Measurements from ENCODE around the gene SMIM22. TPM values are rescaled to one million over a fixed set of nuclear protein-coding genes. Genes with fewer than 3 reads are reported as not detected.

Gene SMIM22
- total RNA-seq, 1 experiment from 2014 or later, result 3.3 TPM

GRCh38 chr16:4826980-4827379 lies 31.8 kb downstream of the SMIM22 start:
- POLR2A ChIA-PET, result no interaction called here
- no TSS peak for BruUV-seq (replicated peaks)
- Histone ChIP-seq H4K20me1 (ENCODE audit: insufficient read depth) (no peaks in the 10 kb centered on the region), H3K4me3 (replicated peaks in 1 of 2; ENCODE audit: low read depth in 1 of 2, low read length in 2 of 2) (no peak overlapping the region), H3K79me2 (ENCODE audit: insufficient read depth, low read length) (peaks cover 7% of the 10 kb centered on the region; the same call in 1 of the 2 replicates), H3K4me1 (ENCODE audit: control insufficient read depth in 1 of 2, insufficient read depth in 2 of 2, low read length in 2 of 2) (no peaks in the 10 kb centered on the region), H3K27ac (ENCODE audit: low read depth, low read length) (no peak overlapping the region), H3K4me2 (ENCODE audit: low read length) (no peak overlapping the region), H3K9me3 (ENCODE audit: control insufficient read depth in 1 of 2, insufficient read depth in 1 of 2, low read depth in 1 of 2, low read length in 2 of 2) (no peaks in the 10 kb centered on the region), H3K27me3 (ENCODE audit: insufficient read depth, low read length) (no peaks in the 10 kb centered on the region), H3K9me2 (ENCODE audit: insufficient read depth) (no peaks in the 10 kb centered on the region), H2AFZ (ENCODE audit: low read depth, low read length, poor library complexity, severe bottlenecking) (no peak overlapping the region), H3K9ac (ENCODE audit: low read length) (no peak overlapping the region), H3K36me3 (ENCODE audit: control insufficient read depth in 1 of 2, insufficient read depth in 2 of 2, low read length in 2 of 2) (peaks cover 54 to 65% of the 10 kb centered on the region in 2 experiments)
- ATAC-seq (no peak), DNase-seq (ENCODE audit: low read depth, low spot score) (no peak)
- RAD21 ChIA-PET (ENCODE audit: low non-redundant PET in 1 of 2, low total read pairs in 2 of 2, uncharacterized antibody in 2 of 2, unreplicated experiment in 2 of 2), result no interaction called here
- TF ChIP-seq SP1 (IDR thresholded peaks at IDR 0.05; ENCODE audit: low read depth), result no peak
- no peak for TF ChIP-seq FOSL1 (IDR thresholded peaks at IDR 0.05; ENCODE audit: low read depth)
- TF ChIP-seq ZBTB33 (IDR thresholded peaks at IDR 0.05; ENCODE audit: extremely low read depth, insufficient replicate concordance, low read length), result no peak
- TF ChIP-seq ZNF274 (IDR thresholded peaks at IDR 0.05; ENCODE audit: low read depth, low read length), result no peak
- no peak for TF ChIP-seq EGR1 (IDR thresholded peaks at IDR 0.05; ENCODE audit: low read depth)
- intact Hi-C loops (cut with micrococcal nuclease), result no loop called here
- CTCF ChIA-PET, result no interaction called here

GRCh38 chr16:4828567-4829321 lies 33.6 kb downstream of the SMIM22 start:
- BruUV-seq (replicated peaks), result no TSS peak
- DNase-seq (ENCODE audit: low read depth, low spot score) (no peak), ATAC-seq (no peak)
- no peak overlapping the region for H3K9ac ChIP-seq (ENCODE audit: low read length)
- H3K4me2 ChIP-seq (ENCODE audit: low read length), result no peak overlapping the region
- peaks cover 58 to 66% of the 10 kb centered on the region in 2 experiments for H3K36me3 ChIP-seq (ENCODE audit: control insufficient read depth in 1 of 2, insufficient read depth in 2 of 2, low read length in 2 of 2)
- H3K27me3 ChIP-seq (ENCODE audit: insufficient read depth, low read length), result no peaks in the 10 kb centered on the region
- intact Hi-C loops (cut with micrococcal nuclease), result no loop called here
- peaks cover 8% of the 10 kb centered on the region; the same call in 1 of the 2 replicates for H3K79me2 ChIP-seq (ENCODE audit: insufficient read depth, low read length)
- H3K9me2 ChIP-seq (ENCODE audit: insufficient read depth), result no peaks in the 10 kb centered on the region
- H3K4me1 ChIP-seq (ENCODE audit: control insufficient read depth in 1 of 2, insufficient read depth in 2 of 2, low read length in 2 of 2), result no peaks in the 10 kb centered on the region
- H2AFZ ChIP-seq (ENCODE audit: low read depth, low read length, poor library complexity, severe bottlenecking), result no peak overlapping the region
- no peaks in the 10 kb centered on the region for H3K9me3 ChIP-seq (ENCODE audit: control insufficient read depth in 1 of 2, insufficient read depth in 1 of 2, low read depth in 1 of 2, low read length in 2 of 2)
- no peak overlapping the region for H3K4me3 ChIP-seq (replicated peaks in 1 of 2; ENCODE audit: low read depth in 1 of 2, low read length in 2 of 2)
- ChIA-PET CTCF (no interaction called here), POLR2A (no interaction called here), RAD21 (ENCODE audit: low non-redundant PET in 1 of 2, low total read pairs in 2 of 2, uncharacterized antibody in 2 of 2, unreplicated experiment in 2 of 2) (no interaction called here)
- no peak overlapping the region for H3K27ac ChIP-seq (ENCODE audit: low read depth, low read length)
- no peaks in the 10 kb centered on the region for H4K20me1 ChIP-seq (ENCODE audit: insufficient read depth)
- TF ChIP-seq TCF7L2 (IDR thresholded peaks at IDR 0.05; ENCODE audit: borderline replicate concordance, extremely low read depth, insufficient read depth, insufficient read length) (no peak), EGR1 (IDR thresholded peaks at IDR 0.05; ENCODE audit: low read depth) (no peak), FOSL1 (IDR thresholded peaks at IDR 0.05; ENCODE audit: low read depth) (no peak), MAX (IDR thresholded peaks at IDR 0.05) (no peak), REST (IDR thresholded peaks at IDR 0.05; ENCODE audit: low read depth) (no peak), CBX3 (IDR thresholded peaks at IDR 0.05; ENCODE audit: low read depth) (no peak), RAD21 (IDR thresholded peaks at IDR 0.05; ENCODE audit: low read depth) (no peak), EZH2 (IDR thresholded peaks at IDR 0.05) (no peak), POLR2AphosphoS5 (IDR thresholded peaks at IDR 0.05; ENCODE audit: low read depth, low read length) (no peak), EZH2phosphoT487 (IDR thresholded peaks at IDR 0.05; ENCODE audit: borderline replicate concordance) (no peak), SRF (IDR thresholded peaks at IDR 0.05; ENCODE audit: low read depth) (no peak), ZFX (IDR thresholded peaks at IDR 0.05) (no peak)
